Globus pallidus (tissue), 1 donor: ENCODE measurements around the gene SP110.
"Not testable (repeated sequence)": the region's sequence is repeated elsewhere in the genome, so short reads cannot be mapped to it uniquely, and the experiment has no call there.

Source experiments
- DNase-seq: peaks from one replicate; pipeline ENCODE4 v3.0.0-alpha.2; 2015; ENCODE audit warnings: low spot score

The SP110 gene

GRCh38 chr2:230124757-230125431, 94.9 kb downstream of the SP110 start:
- DNase-seq: peak; percentile 57

- no peak for DNase-seq
Measured at GRCh38 chr2:230124235-230124634, 95.5 kb downstream of the SP110 start.

GRCh38 chr2:230120376-230120775, 99.4 kb downstream of the SP110 start:
- not testable (repeated sequence) for DNase-seq

- not testable (repeated sequence) for DNase-seq
Measured at GRCh38 chr2:230119827-230120226, 100.0 kb downstream of the SP110 start.
